GDM1 (cell line): ENCODE data around the gene TRIM47.

Experiments
- DNase-seq: peaks from one replicate; lab custom pipeline; 2025; lab: John Stamatoyannopoulos, UW

TRIM47 gene

GRCh38 chr17:75831032-75831571 lies 47.3 kb downstream of the TRIM47 start:
- DNase-seq, result no peak

DNA sequence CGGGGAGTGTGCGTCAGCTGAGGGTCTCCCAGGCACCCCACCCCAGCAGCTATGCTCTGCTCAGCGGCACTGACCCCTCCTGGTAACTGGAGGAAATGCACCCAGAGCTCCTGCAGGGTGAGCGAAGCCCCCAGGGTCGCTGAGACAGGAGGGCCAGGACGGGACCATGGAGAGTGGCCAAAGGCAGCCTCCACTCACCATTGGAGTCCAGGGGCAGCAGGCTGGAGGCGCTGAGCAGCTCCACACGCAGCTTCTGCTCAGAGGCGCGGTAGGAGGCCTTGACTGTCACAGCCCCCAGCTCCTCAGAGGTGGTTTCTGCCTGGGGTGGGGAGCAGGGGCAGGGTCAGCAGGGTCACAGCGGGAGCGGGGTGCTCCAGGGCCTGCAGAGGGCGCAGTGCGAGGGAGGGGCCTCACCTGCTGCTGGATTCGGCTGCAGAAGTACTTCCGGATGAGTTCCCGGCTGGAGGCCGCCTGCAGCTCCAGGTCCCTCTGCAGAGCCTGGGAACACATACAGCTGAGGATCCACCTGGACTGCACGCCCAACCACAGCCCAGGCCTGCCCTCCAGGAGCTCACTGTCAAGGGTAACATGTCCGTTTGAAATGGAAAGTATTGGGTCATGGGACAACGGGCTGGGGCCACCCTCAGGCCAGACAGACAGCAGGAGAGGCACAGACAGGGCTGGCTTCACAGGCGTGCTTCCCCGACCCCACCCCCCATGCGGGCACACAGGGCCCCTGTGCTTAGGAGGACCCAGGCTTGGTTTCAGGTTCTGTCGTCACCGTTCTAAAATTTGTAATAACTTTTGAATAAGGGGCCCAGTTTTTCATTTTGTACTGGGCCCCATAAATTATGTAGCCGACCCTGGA lies 48.0 kb downstream of the TRIM47 start:
- DNase-seq, result no peak

GRCh38 chr17:75829747-75830146 lies 48.6 kb downstream of the TRIM47 start:
- no peak for DNase-seq

DNA sequence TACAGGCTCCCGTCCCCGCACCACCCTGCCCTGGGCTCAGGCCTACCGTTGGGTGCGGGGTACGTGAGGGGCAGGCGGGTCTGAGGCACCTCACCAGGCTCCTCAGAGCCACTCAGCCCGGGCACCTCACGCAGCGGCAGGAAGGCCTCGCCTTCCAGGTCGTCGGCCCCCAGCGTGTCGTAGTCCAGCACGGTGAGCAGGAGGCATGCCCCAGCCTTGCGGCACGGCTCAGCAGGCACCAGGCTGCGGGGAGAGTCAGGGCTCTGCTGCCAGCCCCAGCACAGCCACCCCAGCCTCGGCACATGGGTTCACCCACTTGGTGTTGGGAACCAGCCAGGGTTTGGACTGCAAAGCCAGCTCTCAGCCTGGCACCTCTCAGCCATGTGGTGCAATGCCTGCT lies 49.6 kb downstream of the TRIM47 start:
- DNase-seq, result no peak

DNA sequence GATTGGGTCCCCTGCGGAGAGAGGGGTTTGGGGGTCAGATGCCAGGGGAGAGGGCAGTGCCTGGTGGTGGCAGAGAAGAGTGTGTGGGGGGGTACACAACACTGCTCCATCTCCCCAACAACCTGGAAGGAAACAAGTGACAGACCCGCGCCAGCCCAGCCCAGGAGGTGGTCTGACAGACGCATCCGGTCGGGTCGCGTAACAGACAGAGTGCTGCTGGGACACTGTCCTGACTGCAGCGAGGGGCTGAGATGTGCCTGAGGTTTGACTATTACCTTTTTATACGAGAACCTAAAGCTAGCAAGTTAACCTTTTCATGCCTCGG lies 50.3 kb downstream of the TRIM47 start:
- DNase-seq, result no peak

GRCh38 chr17:75827308-75828075 lies 50.9 kb downstream of the TRIM47 start:
- DNase-seq, result no peak

DNA sequence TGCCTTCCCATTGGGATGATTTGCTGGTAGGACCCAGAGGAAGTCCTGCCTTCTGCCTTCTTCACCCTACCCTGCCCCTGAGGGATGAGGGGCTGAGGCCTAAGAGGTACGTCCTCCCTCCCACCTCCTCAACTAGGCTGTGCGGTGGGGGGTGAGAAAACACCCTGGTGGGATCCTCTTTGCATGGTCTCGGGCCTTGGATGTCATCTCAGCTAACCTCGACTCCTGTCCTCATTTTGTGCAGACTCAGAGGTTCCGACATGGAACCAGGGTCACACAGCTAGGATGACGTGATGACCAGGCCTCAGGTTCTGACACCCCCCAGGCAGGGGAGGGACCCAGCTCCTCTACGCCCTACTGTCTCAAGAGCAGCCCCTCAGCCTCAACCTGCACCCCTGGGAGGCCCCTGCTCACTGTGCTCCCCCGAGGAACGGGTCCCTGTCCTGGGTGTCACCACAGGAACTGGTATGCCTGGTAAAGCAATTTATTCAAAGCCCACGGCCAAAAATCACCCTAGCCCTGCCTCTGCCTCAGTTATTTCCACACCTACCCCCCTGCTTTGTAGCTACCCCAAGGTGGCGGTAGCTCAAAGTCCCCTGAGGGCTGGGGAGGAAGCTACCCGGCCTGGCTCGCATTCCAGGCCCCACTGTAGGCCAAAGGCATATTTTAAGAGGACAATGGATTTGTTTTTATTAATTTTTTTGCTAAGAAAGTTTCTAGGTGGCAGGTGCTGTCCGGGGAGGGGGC lies 51.6 kb downstream of the TRIM47 start:
- DNase-seq, result no peak

DNA sequence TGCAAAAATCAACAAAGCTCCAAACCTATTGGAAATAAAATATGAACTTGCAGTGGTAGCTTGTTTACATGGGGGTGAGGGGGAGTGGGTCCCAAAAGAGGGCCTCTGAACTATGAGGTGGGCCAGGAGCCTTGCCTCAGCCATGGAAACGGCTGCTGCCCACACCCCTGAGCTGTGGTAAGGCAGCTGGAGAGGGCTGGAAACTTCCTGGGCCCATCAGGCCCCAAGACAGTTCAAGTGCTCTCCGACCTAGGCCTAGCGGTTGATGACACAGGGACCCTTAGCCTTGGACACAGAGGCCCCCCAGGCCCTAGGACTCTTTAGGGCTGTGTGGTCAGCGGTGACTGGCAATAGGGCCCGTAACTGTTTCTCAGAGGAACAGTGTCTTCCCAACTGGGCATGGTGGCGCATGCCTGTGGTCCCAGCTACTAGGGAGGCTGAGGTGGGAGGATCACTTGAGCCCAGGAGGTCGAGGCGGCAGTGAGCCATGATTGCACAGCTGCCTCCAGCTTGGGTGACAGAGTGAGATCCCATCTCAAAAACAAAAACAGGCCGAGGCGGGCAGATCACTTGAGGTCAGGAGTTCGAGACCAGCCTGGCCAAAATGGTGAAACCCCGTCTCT lies 52.5 kb downstream of the TRIM47 start:
- DNase-seq, result no peak

- no peak for DNase-seq
Measured at GRCh38 chr17:75825149-75825552, 53.2 kb downstream of the TRIM47 start.

GRCh38 chr17:75824666-75825065 lies 53.7 kb downstream of the TRIM47 start:
- DNase-seq, result no peak
